ENCODE measurements around the gene GMDS. TPM values are rescaled to one million over a fixed set of nuclear protein-coding genes. Genes with fewer than 3 reads are reported as not detected.

Gene GMDS
- total and polyA plus RNA-seq, 2 donors (not counting 1 experiment from before 2014, with no cell fraction given) = 12.7 to 34.5 TPM

DNA sequence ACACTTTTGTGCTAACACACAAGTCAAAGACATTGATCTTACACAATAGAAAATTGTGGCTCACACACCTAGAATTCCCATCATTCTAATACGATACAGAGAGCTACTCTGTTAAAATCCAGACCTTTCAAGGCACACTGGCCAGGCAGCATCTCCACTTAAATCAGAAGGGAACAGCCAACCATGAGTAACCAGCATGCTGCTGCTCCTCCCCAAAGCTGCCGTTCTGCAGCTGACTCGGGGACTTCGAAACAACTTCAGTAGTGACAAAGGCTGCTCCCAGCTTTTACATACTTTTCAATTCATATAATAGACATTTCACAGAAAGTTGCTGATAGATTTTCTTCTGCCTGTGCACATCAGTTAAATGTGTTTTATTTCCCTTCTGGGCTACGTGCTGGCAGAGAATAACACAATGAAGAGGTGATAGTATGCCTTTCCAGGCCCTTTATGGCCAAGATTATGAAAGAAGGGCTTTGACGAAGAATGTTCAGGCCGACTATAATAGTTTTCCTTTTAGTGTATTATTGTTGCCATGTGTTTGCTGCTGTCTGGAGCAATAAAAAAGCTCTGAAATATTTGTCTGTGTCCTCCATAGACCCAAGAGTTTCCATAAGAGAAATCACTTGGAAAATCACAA is 159.0 kb downstream of the GMDS start:
- no peak overlapping the region for H3K27ac ChIP-seq (ENCODE audit: insufficient read depth, low read length)
- no peaks in the 10 kb centered on the region for H3K4me1 ChIP-seq (ENCODE audit: control insufficient read depth, extremely low read depth, insufficient read depth, low read length)
- no peaks in the 10 kb centered on the region for H3K36me3 ChIP-seq (ENCODE audit: control insufficient read depth, insufficient read depth, low read length)
- TF ChIP-seq EZH2 (IDR thresholded peaks at IDR 0.05; ENCODE audit: low read length, missing control alignments) = no peak
- TF ChIP-seq, protein P1, sequence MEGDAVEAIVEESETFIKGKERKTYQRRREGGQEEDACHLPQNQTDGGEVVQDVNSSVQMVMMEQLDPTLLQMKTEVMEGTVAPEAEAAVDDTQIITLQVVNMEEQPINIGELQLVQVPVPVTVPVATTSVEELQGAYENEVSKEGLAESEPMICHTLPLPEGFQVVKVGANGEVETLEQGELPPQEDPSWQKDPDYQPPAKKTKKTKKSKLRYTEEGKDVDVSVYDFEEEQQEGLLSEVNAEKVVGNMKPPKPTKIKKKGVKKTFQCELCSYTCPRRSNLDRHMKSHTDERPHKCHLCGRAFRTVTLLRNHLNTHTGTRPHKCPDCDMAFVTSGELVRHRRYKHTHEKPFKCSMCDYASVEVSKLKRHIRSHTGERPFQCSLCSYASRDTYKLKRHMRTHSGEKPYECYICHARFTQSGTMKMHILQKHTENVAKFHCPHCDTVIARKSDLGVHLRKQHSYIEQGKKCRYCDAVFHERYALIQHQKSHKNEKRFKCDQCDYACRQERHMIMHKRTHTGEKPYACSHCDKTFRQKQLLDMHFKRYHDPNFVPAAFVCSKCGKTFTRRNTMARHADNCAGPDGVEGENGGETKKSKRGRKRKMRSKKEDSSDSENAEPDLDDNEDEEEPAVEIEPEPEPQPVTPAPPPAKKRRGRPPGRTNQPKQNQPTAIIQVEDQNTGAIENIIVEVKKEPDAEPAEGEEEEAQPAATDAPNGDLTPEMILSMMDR (conservative IDR thresholded peaks at IDR 0.05 in 1 of 2, IDR thresholded peaks at IDR 0.05 in 1 of 2; ENCODE audit: low read depth in 1 of 2, low read length in 2 of 2) = no peak
- H3K9me3 ChIP-seq (ENCODE audit: control insufficient read depth, insufficient read depth, low read depth, low read length) = no peaks in the 10 kb centered on the region
- no peak overlapping the region for H2AFZ ChIP-seq (ENCODE audit: low read length)
- no peak overlapping the region for H3K4me3 ChIP-seq (replicated peaks in 1 of 4; ENCODE audit: control extremely low read depth in 1 of 4, insufficient read depth in 1 of 4, low read depth in 3 of 4, low read length in 4 of 4)
- no peak for DNase-seq (ENCODE audit: low read depth in 2 of 2)
- H4K20me1 ChIP-seq (ENCODE audit: control insufficient read depth, extremely low read depth, insufficient read depth, low read length) = no peaks in the 10 kb centered on the region
- no peak overlapping the region for H3K4me2 ChIP-seq (ENCODE audit: extremely low read depth, insufficient read depth, low read length)
- no peak overlapping the region for H3K9ac ChIP-seq (ENCODE audit: insufficient read depth, low read length)
- H3K79me2 ChIP-seq (ENCODE audit: control insufficient read depth, insufficient read depth, low read length) = no peaks in the 10 kb centered on the region
- H3K27me3 ChIP-seq (ENCODE audit: control insufficient read depth, insufficient read depth, low read length) = no peaks in the 10 kb centered on the region

DNA sequence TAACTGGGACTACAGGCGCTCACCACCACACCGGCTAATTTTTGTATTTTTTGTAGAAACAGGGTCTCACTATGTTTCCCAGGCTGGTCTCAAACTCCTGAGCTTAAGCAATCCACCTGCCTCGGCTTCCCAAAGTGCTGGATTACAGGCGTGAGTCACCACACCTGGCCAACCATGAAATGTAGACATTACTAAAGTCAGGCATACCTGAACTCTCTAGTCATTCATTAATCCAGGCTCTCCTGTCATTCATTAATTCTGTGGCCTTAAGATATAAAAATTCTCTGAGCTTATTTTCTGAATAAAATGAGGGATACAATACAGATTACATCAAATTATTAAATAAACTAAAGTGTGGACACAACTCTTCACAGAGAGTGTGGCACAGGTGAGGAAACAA is 159.7 kb downstream of the GMDS start:
- no peak overlapping the region for H3K9ac ChIP-seq (ENCODE audit: insufficient read depth, low read length)
- TF ChIP-seq, protein P1 (conservative IDR thresholded peaks at IDR 0.05 in 1 of 2, IDR thresholded peaks at IDR 0.05 in 1 of 2; ENCODE audit: low read depth in 1 of 2, low read length in 2 of 2) = no peak
- TF ChIP-seq EZH2 (IDR thresholded peaks at IDR 0.05; ENCODE audit: low read length, missing control alignments) = no peak
- H3K27me3 ChIP-seq (ENCODE audit: control insufficient read depth, insufficient read depth, low read length) = no peaks in the 10 kb centered on the region
- H2AFZ ChIP-seq (ENCODE audit: low read length) = no peak overlapping the region
- no peaks in the 10 kb centered on the region for H3K9me3 ChIP-seq (ENCODE audit: control insufficient read depth, insufficient read depth, low read depth, low read length)
- no peak overlapping the region for H3K27ac ChIP-seq (ENCODE audit: insufficient read depth, low read length)
- H4K20me1 ChIP-seq (ENCODE audit: control insufficient read depth, extremely low read depth, insufficient read depth, low read length) = no peaks in the 10 kb centered on the region
- DNase-seq (ENCODE audit: low read depth in 2 of 2) = no peak
- H3K79me2 ChIP-seq (ENCODE audit: control insufficient read depth, insufficient read depth, low read length) = no peaks in the 10 kb centered on the region
- no peaks in the 10 kb centered on the region for H3K36me3 ChIP-seq (ENCODE audit: control insufficient read depth, insufficient read depth, low read length)
- no peak overlapping the region for H3K4me2 ChIP-seq (ENCODE audit: extremely low read depth, insufficient read depth, low read length)
- no peaks in the 10 kb centered on the region for H3K4me1 ChIP-seq (ENCODE audit: control insufficient read depth, extremely low read depth, insufficient read depth, low read length)
- H3K4me3 ChIP-seq (replicated peaks in 1 of 4; ENCODE audit: control extremely low read depth in 1 of 4, insufficient read depth in 1 of 4, low read depth in 3 of 4, low read length in 4 of 4) = no peak overlapping the region

DNA sequence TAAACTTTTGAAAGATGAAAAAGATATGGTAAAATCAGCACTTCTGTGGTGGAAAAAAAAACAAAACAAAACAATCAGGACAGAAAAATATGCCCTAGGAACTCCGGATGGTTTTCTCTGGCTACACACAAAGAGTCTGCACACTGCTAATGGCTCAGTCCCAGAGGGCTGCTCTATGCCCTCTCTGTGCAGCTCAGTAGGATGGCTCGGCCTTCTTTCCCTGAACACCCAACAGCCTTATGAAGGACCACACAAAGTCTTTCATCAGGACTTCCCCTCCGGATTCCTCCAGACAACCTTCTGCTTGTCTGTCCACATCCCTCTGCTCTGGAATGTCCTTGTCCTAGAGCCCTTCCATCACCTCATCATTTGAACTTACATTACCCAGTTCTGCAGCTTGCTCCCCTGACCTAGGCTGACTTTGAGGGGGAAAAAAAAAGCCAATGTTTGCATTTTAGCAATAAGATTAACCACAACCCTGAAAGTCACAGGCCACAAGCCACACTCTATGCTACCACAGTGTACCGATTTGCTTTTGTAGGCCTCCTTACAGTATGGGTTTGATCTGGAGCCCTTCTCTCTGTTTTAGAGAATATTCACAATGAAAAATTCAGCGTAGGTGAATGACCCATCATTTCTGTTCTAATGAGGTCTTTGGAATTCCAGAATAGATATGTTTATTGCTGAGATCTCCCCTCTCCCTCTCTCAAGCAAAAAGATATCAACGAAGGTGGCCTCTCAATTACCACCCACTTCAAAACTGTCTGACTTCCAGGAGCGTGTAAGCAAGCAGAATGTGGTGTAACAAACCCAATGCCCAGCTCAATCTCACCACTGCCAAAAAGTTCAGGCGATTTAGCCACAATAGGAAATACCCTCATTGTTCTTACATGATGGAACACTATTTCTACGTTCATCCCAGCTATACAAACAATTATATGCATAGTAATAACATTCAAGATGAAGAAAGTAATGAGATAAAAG is 164.0 kb downstream of the GMDS start:
- Histone ChIP-seq H4K20me1 (ENCODE audit: control insufficient read depth, extremely low read depth, insufficient read depth, low read length) (no peaks in the 10 kb centered on the region), H3K9me3 (ENCODE audit: control insufficient read depth, insufficient read depth, low read depth, low read length) (no peaks in the 10 kb centered on the region), H3K4me2 (ENCODE audit: extremely low read depth, insufficient read depth, low read length) (no peak overlapping the region), H3K36me3 (ENCODE audit: control insufficient read depth, insufficient read depth, low read length) (no peaks in the 10 kb centered on the region), H2AFZ (ENCODE audit: low read length) (no peak overlapping the region), H3K9ac (ENCODE audit: insufficient read depth, low read length) (no peak overlapping the region), H3K79me2 (ENCODE audit: control insufficient read depth, insufficient read depth, low read length) (no peaks in the 10 kb centered on the region), H3K27ac (ENCODE audit: insufficient read depth, low read length) (no peak overlapping the region), H3K27me3 (ENCODE audit: control insufficient read depth, insufficient read depth, low read length) (no peaks in the 10 kb centered on the region), H3K4me1 (ENCODE audit: control insufficient read depth, extremely low read depth, insufficient read depth, low read length) (no peaks in the 10 kb centered on the region), H3K4me3 (replicated peaks in 1 of 4; ENCODE audit: control extremely low read depth in 1 of 4, insufficient read depth in 1 of 4, low read depth in 3 of 4, low read length in 4 of 4) (no peak overlapping the region)
- DNase-seq (ENCODE audit: low read depth in 2 of 2) = peak in 1 of 2 donors; percentile 2
- TF ChIP-seq, protein P1 (conservative IDR thresholded peaks at IDR 0.05 in 1 of 2, IDR thresholded peaks at IDR 0.05 in 1 of 2; ENCODE audit: low read depth in 1 of 2, low read length in 2 of 2) = no peak
- no peak for TF ChIP-seq EZH2 (IDR thresholded peaks at IDR 0.05; ENCODE audit: low read length, missing control alignments)

Measured in fibroblast of lung (primary cell).